ENCODE data around the gene POLA1.

DNA sequence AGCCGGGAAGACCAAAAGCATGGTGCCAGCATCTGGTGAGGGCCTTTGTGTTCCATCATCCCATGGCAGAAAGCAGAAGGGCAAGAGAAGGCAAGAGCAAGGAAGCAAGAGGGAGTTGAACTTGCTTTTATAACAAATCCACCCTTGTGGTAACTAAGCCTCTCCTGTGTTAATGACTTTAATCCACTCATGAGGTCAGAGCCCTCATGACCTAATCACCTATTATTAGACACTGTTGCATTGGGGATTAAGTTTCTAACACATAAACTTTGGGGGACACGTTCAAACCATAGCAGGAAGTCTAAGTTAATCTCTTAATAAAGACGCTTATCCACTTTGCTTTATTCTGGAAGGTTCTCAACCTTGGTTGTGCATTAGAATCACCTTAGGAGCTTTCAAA lies 34.1 kb upstream of the POLA1 start:
- TF ChIP-seq, protein P1, sequence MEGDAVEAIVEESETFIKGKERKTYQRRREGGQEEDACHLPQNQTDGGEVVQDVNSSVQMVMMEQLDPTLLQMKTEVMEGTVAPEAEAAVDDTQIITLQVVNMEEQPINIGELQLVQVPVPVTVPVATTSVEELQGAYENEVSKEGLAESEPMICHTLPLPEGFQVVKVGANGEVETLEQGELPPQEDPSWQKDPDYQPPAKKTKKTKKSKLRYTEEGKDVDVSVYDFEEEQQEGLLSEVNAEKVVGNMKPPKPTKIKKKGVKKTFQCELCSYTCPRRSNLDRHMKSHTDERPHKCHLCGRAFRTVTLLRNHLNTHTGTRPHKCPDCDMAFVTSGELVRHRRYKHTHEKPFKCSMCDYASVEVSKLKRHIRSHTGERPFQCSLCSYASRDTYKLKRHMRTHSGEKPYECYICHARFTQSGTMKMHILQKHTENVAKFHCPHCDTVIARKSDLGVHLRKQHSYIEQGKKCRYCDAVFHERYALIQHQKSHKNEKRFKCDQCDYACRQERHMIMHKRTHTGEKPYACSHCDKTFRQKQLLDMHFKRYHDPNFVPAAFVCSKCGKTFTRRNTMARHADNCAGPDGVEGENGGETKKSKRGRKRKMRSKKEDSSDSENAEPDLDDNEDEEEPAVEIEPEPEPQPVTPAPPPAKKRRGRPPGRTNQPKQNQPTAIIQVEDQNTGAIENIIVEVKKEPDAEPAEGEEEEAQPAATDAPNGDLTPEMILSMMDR (IDR thresholded peaks at IDR 0.05; ENCODE audit: low read depth, low read length): no peak
- no peak for TF ChIP-seq EZH2phosphoT487 (IDR thresholded peaks at IDR 0.05; ENCODE audit: low read depth)

Measured in OCI-LY3 (cell line).